Caco-2 (cell line): ENCODE results near the gene CFAP20. TPM values are rescaled to one million over a fixed set of nuclear protein-coding genes. Genes with fewer than 3 reads are reported as not detected.

Source experiments
- BruUV-seq: library from RNA; stranded (reverse); fragments of 400-500 nt; replicated peaks from 2 replicates; lab custom pipeline; 2021; lab: Mats Ljungman, UMichigan
- CTCF ChIA-PET: fragments of 300-600 bp; sonication (Branson Sonifier 250); formaldehyde crosslinking; loops from one replicate; lab custom pipeline; 2022; ENCODE audit warnings: antibody characterized with exemption; lab: Charles Lee
- POLR2A ChIA-PET: fragments of 300-600 bp; sonication (Branson Sonifier 250); formaldehyde crosslinking; loops from one replicate; lab custom pipeline; 2022; ENCODE audit warnings: antibody characterized with exemption; lab: Charles Lee
- DNase-seq, 2 experiments: peaks; one replicate each; pipeline versions ENCODE4 v3.0.0 to v3.0.0-alpha.2; 2020 to 2022
- H3K27me3 ChIP-seq: replicated peaks from 2 replicates; pipeline ENCODE4 v1.6.0; 2011; ENCODE audit warnings: low read length; ENCODE audit not compliant: control insufficient read depth, insufficient read depth
- H3K36me3 ChIP-seq: 2 replicates; pipeline ENCODE4 v1.5.1; 2011; ENCODE audit warnings: low read length; ENCODE audit not compliant: control insufficient read depth, insufficient read depth
- H3K4me1 ChIP-seq: fragments of 250-450 bp; sonication (Bioruptor Pico); 2 replicates; pipeline ENCODE4 v1.5.1; 2020; ENCODE audit warnings: mild to moderate bottlenecking
- H3K4me3 ChIP-seq: 2 replicates; pipeline ENCODE4 v1.5.1; 2011; ENCODE audit warnings: low read depth, mild to moderate bottlenecking, control low read depth, low read length
- H3K9me3 ChIP-seq: fragments of 250-450 bp; sonication (Bioruptor Pico); 2 replicates; pipeline ENCODE4 v1.5.1; 2020; ENCODE audit warnings: mild to moderate bottlenecking, moderate library complexity
- H3K27ac Mint-ChIP-seq: one replicate; pipeline ENCODE4 v1.8.0; 2022; ENCODE audit warnings: mixed read lengths; ENCODE audit not compliant: unreplicated experiment
- H3K27me3 Mint-ChIP-seq: one replicate; pipeline ENCODE4 v1.8.0; 2022; ENCODE audit warnings: mixed read lengths; ENCODE audit not compliant: insufficient read depth, unreplicated experiment
- H3K36me3 Mint-ChIP-seq: one replicate; pipeline ENCODE4 v1.8.0; 2022; ENCODE audit warnings: mild to moderate bottlenecking, mixed read lengths; ENCODE audit not compliant: insufficient read depth, unreplicated experiment
- H3K4me1 Mint-ChIP-seq: one replicate; pipeline ENCODE4 v1.8.0; 2022; ENCODE audit warnings: low read depth, mixed read lengths; ENCODE audit not compliant: unreplicated experiment
- H3K4me3 Mint-ChIP-seq: one replicate; pipeline ENCODE4 v1.8.0; 2022; ENCODE audit warnings: mild to moderate bottlenecking, moderate library complexity, mixed read lengths; ENCODE audit not compliant: unreplicated experiment
- H3K9me3 Mint-ChIP-seq: one replicate; pipeline ENCODE4 v1.8.0; 2022; ENCODE audit warnings: mixed read lengths; ENCODE audit not compliant: unreplicated experiment
- CTCF ChIP-seq, 2 experiments: fragments of 200-600 bp in 1 of 2; IDR thresholded peaks; 1 replicate in 1 of 2; 2 replicates in 1 of 2; pipeline versions ENCODE4 v1.5.1 to v1.8.0; 2011 to 2022; ENCODE audit warnings: antibody characterized with exemption in 1 of 2, control low read depth in 1 of 2, inconsistent platforms in 1 of 2, low read depth in 1 of 2, low read length in 1 of 2, mild to moderate bottlenecking in 1 of 2, moderate library complexity in 1 of 2; ENCODE audit not compliant: insufficient read depth in 1 of 2, severe bottlenecking in 1 of 2, unreplicated experiment in 1 of 2
- intact Hi-C: fragments of 100-400 bp; cut with micrococcal nuclease; formaldehyde crosslinking; loops from one replicate; pipeline ENCODE4 v1.10.0; 2022; ENCODE audit not compliant: unreplicated experiment
- total RNA-seq: library from RNA; stranded (reverse); gene quantifications from 2 replicates; pipeline ENCODE4 v1.2.3, GENCODE V29; 2022

The CFAP20 gene
- total RNA-seq, 1 experiment from 2014 or later, result 73.2 TPM

- ChIA-PET POLR2A (no interaction called here), CTCF (no interaction called here)
- peaks cover 1% of the 10 kb centered on the region; the same call in 1 of the 2 replicates for H3K36me3 ChIP-seq
- H3K4me3 ChIP-seq, result no peak overlapping the region
- intact Hi-C loops, result no loop called here
- Mint-ChIP-seq H3K27me3 (no peaks in the 10 kb centered on the region), H3K9me3 (no peaks in the 10 kb centered on the region), H3K36me3 (peaks cover 40% of the 10 kb centered on the region), H3K27ac (no peak overlapping the region), H3K4me3 (no peak overlapping the region), H3K4me1 (no peaks in the 10 kb centered on the region)
- no peak for TF ChIP-seq CTCF (IDR thresholded peaks at IDR 0.05; ENCODE audit: insufficient read depth in 1 of 2, low read depth in 1 of 2, low read length in 1 of 2, severe bottlenecking in 1 of 2, unreplicated experiment in 1 of 2)
- H3K9me3 ChIP-seq, result no peaks in the 10 kb centered on the region
- BruUV-seq, result no TSS peak
- no peak for DNase-seq
- no peaks in the 10 kb centered on the region for H3K27me3 ChIP-seq
- H3K4me1 ChIP-seq, result no peaks in the 10 kb centered on the region
Measured at GRCh38 chr16:58158725-58159124, 29.5 kb upstream of the CFAP20 start.

DNA sequence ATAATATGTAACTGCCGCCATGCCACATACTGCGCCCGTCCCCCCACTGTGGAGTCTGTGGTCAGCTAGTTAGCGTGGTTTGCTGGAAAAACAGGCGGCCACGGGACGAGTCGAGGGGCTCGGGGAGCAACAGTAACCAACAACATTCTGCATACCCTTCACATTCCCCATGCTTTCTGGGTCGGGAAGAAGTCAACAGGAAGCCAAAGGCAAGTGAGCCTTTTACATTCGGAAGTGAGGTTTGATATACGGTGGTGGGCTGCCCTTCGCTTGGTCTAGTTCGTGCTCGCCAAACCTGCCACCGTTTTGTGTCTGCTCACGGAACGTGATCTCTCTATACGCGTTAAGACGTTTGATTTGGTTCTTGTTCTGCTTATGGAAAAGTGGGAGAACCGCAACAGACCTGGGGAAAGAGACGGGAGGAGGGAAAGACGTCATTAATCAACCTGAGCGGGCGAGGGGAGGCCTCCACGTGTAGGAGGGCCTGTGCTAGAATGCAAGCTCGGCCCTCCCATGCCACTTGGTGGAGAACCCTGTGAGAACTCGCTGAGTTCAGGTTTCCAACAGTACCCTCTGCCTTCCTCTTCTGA, 28.9 kb upstream of the CFAP20 start:
- Mint-ChIP-seq H3K27ac (no peak overlapping the region), H3K4me1 (no peaks in the 10 kb centered on the region), H3K9me3 (no peaks in the 10 kb centered on the region), H3K4me3 (no peak overlapping the region), H3K27me3 (no peaks in the 10 kb centered on the region), H3K36me3 (peaks cover 34% of the 10 kb centered on the region)
- TF ChIP-seq CTCF (IDR thresholded peaks at IDR 0.05; ENCODE audit: insufficient read depth in 1 of 2, low read depth in 1 of 2, low read length in 1 of 2, severe bottlenecking in 1 of 2, unreplicated experiment in 1 of 2), result no peak
- no TSS peak for BruUV-seq
- H3K9me3 ChIP-seq, result no peaks in the 10 kb centered on the region
- H3K36me3 ChIP-seq, result peaks cover 1% of the 10 kb centered on the region; the same call in 1 of the 2 replicates
- H3K27me3 ChIP-seq, result no peaks in the 10 kb centered on the region
- no peaks in the 10 kb centered on the region for H3K4me1 ChIP-seq
- DNase-seq, result no peak
- ChIA-PET POLR2A (no interaction called here), CTCF (no interaction called here)
- H3K4me3 ChIP-seq, result no peak overlapping the region
- intact Hi-C loops, result no loop called here

DNA sequence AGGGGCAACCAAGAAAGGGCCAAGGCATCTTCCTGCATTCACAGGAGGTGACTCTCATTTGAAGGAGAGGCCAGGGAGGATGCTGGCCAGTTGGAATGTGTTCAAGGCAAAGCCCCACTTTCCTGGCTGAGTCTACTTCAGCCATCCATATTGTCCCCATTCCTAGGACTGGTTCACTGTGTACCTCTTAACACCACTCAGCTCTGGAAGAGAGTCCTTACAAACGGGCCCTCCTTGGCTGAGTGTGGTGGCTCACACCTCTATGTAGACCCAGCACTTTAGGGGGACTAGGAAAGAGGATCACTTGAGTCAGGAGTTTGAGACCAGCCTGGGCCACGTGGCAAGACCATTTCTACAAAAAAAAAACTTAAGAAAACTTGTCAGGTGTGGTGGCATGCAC, 28.1 kb upstream of the CFAP20 start:
- no peak for DNase-seq
- no peak for TF ChIP-seq CTCF (IDR thresholded peaks at IDR 0.05; ENCODE audit: insufficient read depth in 1 of 2, low read depth in 1 of 2, low read length in 1 of 2, severe bottlenecking in 1 of 2, unreplicated experiment in 1 of 2)
- Histone ChIP-seq H3K4me3 (no peak overlapping the region), H3K27me3 (no peaks in the 10 kb centered on the region), H3K9me3 (no peaks in the 10 kb centered on the region), H3K4me1 (peaks cover 6% of the 10 kb centered on the region), H3K36me3 (peaks cover 1% of the 10 kb centered on the region; the same call in 1 of the 2 replicates)
- ChIA-PET CTCF (interaction anchor here (0.6 kb wide), 1 partner anchor 77 kb away, joined by 4 read pairs; no protein-coding TSS in a partner anchor), POLR2A (interaction anchor here (1.0 kb wide), 1 partner anchor 28 kb away, joined by 3 read pairs; the partner anchor contains the start of gene CFAP20)
- Mint-ChIP-seq H3K4me1 (no peaks in the 10 kb centered on the region), H3K4me3 (no peak overlapping the region), H3K9me3 (no peaks in the 10 kb centered on the region), H3K36me3 (peaks cover 28% of the 10 kb centered on the region), H3K27ac (no peak overlapping the region), H3K27me3 (no peaks in the 10 kb centered on the region)
- intact Hi-C loops, result no loop called here
- BruUV-seq, result no TSS peak
